Choroid plexus epithelial cell (primary cell): ENCODE measurements around the gene PHACTR1.

Experiments used
- DNase-seq: peaks from one replicate; pipeline ENCODE4 v3.0.0-alpha.2; 2010; ENCODE audit warnings: low read depth
- H3K4me3 ChIP-seq: 2 replicates; pipeline ENCODE4 v1.5.1; 2011; ENCODE audit warnings: low read depth, mild to moderate bottlenecking, control low read depth, low read length, moderate library complexity
- CTCF ChIP-seq: conservative IDR thresholded peaks from 2 replicates; pipeline ENCODE4 v1.5.1; 2011; ENCODE audit warnings: low read depth, mild to moderate bottlenecking, control low read depth, inconsistent platforms, low read length, moderate library complexity

The PHACTR1 gene

GRCh38 chr6:12951415-12951814, 234.8 kb downstream of the PHACTR1 start:
- no peak overlapping the region for H3K4me3 ChIP-seq
- no peak for TF ChIP-seq CTCF
- no peak for DNase-seq

GRCh38 chr6:12952318-12952717, 235.8 kb downstream of the PHACTR1 start:
- no peak for TF ChIP-seq CTCF
- DNase-seq, result no peak
- no peak overlapping the region for H3K4me3 ChIP-seq

- H3K4me3 ChIP-seq, result no peak overlapping the region
- no peak for TF ChIP-seq CTCF
- DNase-seq, result no peak
Measured at GRCh38 chr6:12955956-12956355, 239.4 kb downstream of the PHACTR1 start.

- no peak for TF ChIP-seq CTCF
- DNase-seq, result no peak
- H3K4me3 ChIP-seq, result peak overlapping the region; percentile 78
Measured at GRCh38 chr6:12956991-12957320, 240.4 kb downstream of the PHACTR1 start.

GRCh38 chr6:12957321-12958051, 240.9 kb downstream of the PHACTR1 start:
- peak; percentile 71 for DNase-seq
- peak overlapping the region; percentile 78 for H3K4me3 ChIP-seq
- TF ChIP-seq CTCF, result peak; percentile 5

- TF ChIP-seq CTCF, result no peak
- DNase-seq, result peak; percentile 48
- H3K4me3 ChIP-seq, result peak overlapping the region; percentile 78
Measured at GRCh38 chr6:12958052-12958706, 241.6 kb downstream of the PHACTR1 start.

- TF ChIP-seq CTCF, result no peak
- DNase-seq, result no peak
- H3K4me3 ChIP-seq, result no peak overlapping the region
Measured at GRCh38 chr6:12961761-12962160, 245.2 kb downstream of the PHACTR1 start.
